ENCODE data around the gene KCNMB1. TPM values are rescaled to one million over a fixed set of nuclear protein-coding genes. Genes with fewer than 3 reads are reported as not detected.

Gene KCNMB1
- total and polyA plus RNA-seq, 10 of the 15 experiments (the other 5 are each of a cell fraction or from before 2014, with no cell fraction given) = 1.2 to 3.6 (median 2.6) TPM

DNA sequence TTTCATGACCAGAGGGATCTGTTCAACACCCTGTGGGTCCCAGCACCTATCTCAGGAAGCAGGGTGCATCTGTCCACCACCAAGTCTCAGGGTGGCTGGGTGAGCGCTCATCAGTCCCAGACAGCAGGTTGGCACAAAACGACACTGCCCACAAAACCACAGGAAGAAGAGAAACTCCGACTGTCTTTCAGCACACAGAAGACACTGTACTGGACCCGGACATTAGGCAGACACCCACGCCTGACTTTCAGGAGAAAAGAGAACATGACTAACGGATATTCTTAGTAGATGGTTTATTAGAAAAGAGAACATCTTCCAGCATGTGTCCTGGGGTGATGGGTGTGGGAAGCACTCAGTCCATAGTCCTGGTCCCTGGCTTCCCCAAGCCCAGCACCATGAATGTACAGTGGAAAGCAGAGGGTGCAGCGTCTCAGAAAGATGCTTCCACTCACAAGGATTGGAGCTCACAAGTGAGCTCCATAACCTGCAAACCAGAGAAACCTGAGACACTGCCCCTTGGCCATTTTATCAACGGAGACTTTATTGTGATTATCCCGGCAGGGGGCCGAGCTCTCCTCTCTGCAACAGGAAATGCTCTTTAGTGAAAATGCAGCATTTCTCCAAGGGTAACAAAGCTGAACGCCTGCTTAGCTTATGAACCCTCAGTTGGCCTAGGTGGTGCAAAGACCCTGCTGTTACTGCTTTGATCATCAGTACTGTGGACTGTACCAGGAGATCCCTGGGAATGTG is 55.8 kb downstream of the KCNMB1 start (continued):
- TF ChIP-seq, protein P1, sequence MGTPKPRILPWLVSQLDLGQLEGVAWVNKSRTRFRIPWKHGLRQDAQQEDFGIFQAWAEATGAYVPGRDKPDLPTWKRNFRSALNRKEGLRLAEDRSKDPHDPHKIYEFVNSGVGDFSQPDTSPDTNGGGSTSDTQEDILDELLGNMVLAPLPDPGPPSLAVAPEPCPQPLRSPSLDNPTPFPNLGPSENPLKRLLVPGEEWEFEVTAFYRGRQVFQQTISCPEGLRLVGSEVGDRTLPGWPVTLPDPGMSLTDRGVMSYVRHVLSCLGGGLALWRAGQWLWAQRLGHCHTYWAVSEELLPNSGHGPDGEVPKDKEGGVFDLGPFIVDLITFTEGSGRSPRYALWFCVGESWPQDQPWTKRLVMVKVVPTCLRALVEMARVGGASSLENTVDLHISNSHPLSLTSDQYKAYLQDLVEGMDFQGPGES (IDR thresholded peaks at IDR 0.05) = no peak
- no peak for TF ChIP-seq SMARCA5 (IDR thresholded peaks at IDR 0.05)
- TF ChIP-seq NFXL1 (IDR thresholded peaks at IDR 0.05; ENCODE audit: borderline replicate concordance) = no peak
- no peak for TF ChIP-seq RCOR1 (conservative IDR thresholded peaks at IDR 0.05; ENCODE audit: low read depth, low read length)
- TF ChIP-seq EED (IDR thresholded peaks at IDR 0.05; ENCODE audit: low read depth) = peak; percentile 26; the same call in 1 of the 2 replicates
- TF ChIP-seq, protein P2, sequence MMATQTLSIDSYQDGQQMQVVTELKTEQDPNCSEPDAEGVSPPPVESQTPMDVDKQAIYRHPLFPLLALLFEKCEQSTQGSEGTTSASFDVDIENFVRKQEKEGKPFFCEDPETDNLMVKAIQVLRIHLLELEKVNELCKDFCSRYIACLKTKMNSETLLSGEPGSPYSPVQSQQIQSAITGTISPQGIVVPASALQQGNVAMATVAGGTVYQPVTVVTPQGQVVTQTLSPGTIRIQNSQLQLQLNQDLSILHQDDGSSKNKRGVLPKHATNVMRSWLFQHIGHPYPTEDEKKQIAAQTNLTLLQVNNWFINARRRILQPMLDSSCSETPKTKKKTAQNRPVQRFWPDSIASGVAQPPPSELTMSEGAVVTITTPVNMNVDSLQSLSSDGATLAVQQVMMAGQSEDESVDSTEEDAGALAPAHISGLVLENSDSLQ (IDR thresholded peaks at IDR 0.05) = peak; percentile 59
- TF ChIP-seq WRNIP1 (IDR thresholded peaks at IDR 0.05; ENCODE audit: borderline replicate concordance, low read depth, low read length) = no peak
- TF ChIP-seq, protein P3, sequence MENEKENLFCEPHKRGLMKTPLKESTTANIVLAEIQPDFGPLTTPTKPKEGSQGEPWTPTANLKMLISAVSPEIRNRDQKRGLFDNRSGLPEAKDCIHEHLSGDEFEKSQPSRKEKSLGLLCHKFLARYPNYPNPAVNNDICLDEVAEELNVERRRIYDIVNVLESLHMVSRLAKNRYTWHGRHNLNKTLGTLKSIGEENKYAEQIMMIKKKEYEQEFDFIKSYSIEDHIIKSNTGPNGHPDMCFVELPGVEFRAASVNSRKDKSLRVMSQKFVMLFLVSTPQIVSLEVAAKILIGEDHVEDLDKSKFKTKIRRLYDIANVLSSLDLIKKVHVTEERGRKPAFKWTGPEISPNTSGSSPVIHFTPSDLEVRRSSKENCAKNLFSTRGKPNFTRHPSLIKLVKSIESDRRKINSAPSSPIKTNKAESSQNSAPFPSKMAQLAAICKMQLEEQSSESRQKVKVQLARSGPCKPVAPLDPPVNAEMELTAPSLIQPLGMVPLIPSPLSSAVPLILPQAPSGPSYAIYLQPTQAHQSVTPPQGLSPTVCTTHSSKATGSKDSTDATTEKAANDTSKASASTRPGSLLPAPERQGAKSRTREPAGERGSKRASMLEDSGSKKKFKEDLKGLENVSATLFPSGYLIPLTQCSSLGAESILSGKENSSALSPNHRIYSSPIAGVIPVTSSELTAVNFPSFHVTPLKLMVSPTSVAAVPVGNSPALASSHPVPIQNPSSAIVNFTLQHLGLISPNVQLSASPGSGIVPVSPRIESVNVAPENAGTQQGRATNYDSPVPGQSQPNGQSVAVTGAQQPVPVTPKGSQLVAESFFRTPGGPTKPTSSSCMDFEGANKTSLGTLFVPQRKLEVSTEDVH (IDR thresholded peaks at IDR 0.05; ENCODE audit: low read depth, partially characterized antibody) = no peak
- TF ChIP-seq, protein P4, sequence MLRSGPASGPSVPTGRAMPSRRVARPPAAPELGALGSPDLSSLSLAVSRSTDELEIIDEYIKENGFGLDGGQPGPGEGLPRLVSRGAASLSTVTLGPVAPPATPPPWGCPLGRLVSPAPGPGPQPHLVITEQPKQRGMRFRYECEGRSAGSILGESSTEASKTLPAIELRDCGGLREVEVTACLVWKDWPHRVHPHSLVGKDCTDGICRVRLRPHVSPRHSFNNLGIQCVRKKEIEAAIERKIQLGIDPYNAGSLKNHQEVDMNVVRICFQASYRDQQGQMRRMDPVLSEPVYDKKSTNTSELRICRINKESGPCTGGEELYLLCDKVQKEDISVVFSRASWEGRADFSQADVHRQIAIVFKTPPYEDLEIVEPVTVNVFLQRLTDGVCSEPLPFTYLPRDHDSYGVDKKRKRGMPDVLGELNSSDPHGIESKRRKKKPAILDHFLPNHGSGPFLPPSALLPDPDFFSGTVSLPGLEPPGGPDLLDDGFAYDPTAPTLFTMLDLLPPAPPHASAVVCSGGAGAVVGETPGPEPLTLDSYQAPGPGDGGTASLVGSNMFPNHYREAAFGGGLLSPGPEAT (IDR thresholded peaks at IDR 0.05; ENCODE audit: low read depth) = no peak
- TF ChIP-seq MEF2B (IDR thresholded peaks at IDR 0.05; ENCODE audit: partially characterized antibody, poor library complexity, severe bottlenecking) = peak; percentile 9
- 0 out of 4 replicates have a peak, but pooled peaks of 1 of the 2 experiments have one; percentile 28 for TF ChIP-seq EP300 (IDR thresholded peaks at IDR 0.05; ENCODE audit: borderline replicate concordance in 1 of 2, control insufficient read depth in 1 of 2, low read depth in 2 of 2, low read length in 2 of 2)
- no peak for TF ChIP-seq SUZ12 (IDR thresholded peaks at IDR 0.05; ENCODE audit: unreplicated experiment)
- 0 out of 2 replicates have a peak, but pooled peaks have one; percentile 59 for TF ChIP-seq TBL1XR1 (IDR thresholded peaks at IDR 0.05; ENCODE audit: low read depth, low read length)
- TF ChIP-seq FOS (IDR thresholded peaks at IDR 0.05; ENCODE audit: borderline replicate concordance, extremely low read depth, insufficient read length) = no peak
- TF ChIP-seq MTA3 (IDR thresholded peaks at IDR 0.05; ENCODE audit: borderline replicate concordance, low read length) = peak; percentile 49; the same call in 1 of the 2 replicates
- no peak for TF ChIP-seq CEBPB (IDR thresholded peaks at IDR 0.05; ENCODE audit: borderline replicate concordance in 1 of 2, low read depth in 2 of 2, low read length in 2 of 2)
- TF ChIP-seq DPF2 (IDR thresholded peaks at IDR 0.05) = no peak; the same call in 1 of the 2 replicates
- 0 out of 2 replicates have a peak, but pooled peaks have one; percentile 4 for TF ChIP-seq RAD21 (IDR thresholded peaks at IDR 0.05; ENCODE audit: insufficient read depth, low read depth, low read length)
- TF ChIP-seq EZH2 (IDR thresholded peaks at IDR 0.05; ENCODE audit: borderline replicate concordance, control insufficient read depth, low read depth, low read length) = no peak
- no peak for TF ChIP-seq SIN3A (IDR thresholded peaks at IDR 0.05; ENCODE audit: low read depth, low read length)
- TF ChIP-seq, protein P5, sequence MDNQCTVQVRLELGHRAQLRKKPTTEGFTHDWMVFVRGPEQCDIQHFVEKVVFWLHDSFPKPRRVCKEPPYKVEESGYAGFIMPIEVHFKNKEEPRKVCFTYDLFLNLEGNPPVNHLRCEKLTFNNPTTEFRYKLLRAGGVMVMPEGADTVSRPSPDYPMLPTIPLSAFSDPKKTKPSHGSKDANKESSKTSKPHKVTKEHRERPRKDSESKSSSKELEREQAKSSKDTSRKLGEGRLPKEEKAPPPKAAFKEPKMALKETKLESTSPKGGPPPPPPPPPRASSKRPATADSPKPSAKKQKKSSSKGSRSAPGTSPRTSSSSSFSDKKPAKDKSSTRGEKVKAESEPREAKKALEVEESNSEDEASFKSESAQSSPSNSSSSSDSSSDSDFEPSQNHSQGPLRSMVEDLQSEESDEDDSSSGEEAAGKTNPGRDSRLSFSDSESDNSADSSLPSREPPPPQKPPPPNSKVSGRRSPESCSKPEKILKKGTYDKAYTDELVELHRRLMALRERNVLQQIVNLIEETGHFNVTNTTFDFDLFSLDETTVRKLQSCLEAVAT (IDR thresholded peaks at IDR 0.05) = no peak
